GM12872 (cell line): ENCODE results near the gene SPAG6.

ENCODE experiments used
- CTCF ChIP-seq: IDR thresholded peaks from 3 replicates; pipeline ENCODE4 v1.5.1; 2011; ENCODE audit warnings: low read depth, mild to moderate bottlenecking, low read length, moderate library complexity; ENCODE audit not compliant: insufficient read depth

Gene SPAG6

GRCh38 chr10:22442468-22442867 is 97.2 kb downstream of the SPAG6 start:
- TF ChIP-seq CTCF: no peak

GRCh38 chr10:22443175-22443901 is 98.0 kb downstream of the SPAG6 start:
- no peak for TF ChIP-seq CTCF

- no peak for TF ChIP-seq CTCF
Observed at GRCh38 chr10:22444219-22444788, 99.0 kb downstream of the SPAG6 start.

- TF ChIP-seq CTCF: no peak
Observed at GRCh38 chr10:22445495-22445894, 100.2 kb downstream of the SPAG6 start.

GRCh38 chr10:22447068-22447467 is 101.8 kb downstream of the SPAG6 start:
- TF ChIP-seq CTCF: no peak

GRCh38 chr10:22451346-22451745 is 106.0 kb downstream of the SPAG6 start:
- no peak for TF ChIP-seq CTCF

GRCh38 chr10:22453320-22453719 is 108.0 kb downstream of the SPAG6 start:
- TF ChIP-seq CTCF: no peak
